Gastrocnemius medialis (tissue), 4 donors: ENCODE measurements around the gene SLCO4A1.

Experiments used
- CTCF ChIP-seq, 5 experiments: fragments of 450-650 bp in 3 of 5; fragments of 200-600 bp in 2 of 5; sonication (generic) in 2 of 5; IDR thresholded peaks in 4 of 5; conservative IDR thresholded peaks in 1 of 5; 1 replicate in 4 of 5; 2 replicates in 1 of 5; pipeline ENCODE4 v1.5.1; 2016 to 2019; ENCODE audit warnings: antibody characterized with exemption in 5 of 5, mild to moderate bottlenecking in 3 of 5, moderate library complexity in 3 of 5
- POLR2A ChIP-seq, 2 donors: fragments of 450-650 bp; IDR thresholded peaks; one replicate each; pipeline ENCODE4 v1.6.1; 2017; ENCODE audit warnings: antibody characterized with exemption in 2 of 2, mild to moderate bottlenecking in 2 of 2, moderate library complexity in 2 of 2

GRCh38 chr20:62631336-62632308 lies 10.7 kb upstream of the SLCO4A1 start:
- TF ChIP-seq CTCF (IDR thresholded peaks at IDR 0.05 in 4 of 5, conservative IDR thresholded peaks at IDR 0.05 in 1 of 5) (no peak), POLR2A (IDR thresholded peaks at IDR 0.05) (no peak)
